HG02840 (cell line): ENCODE measurements around the gene ITPR1.
A peak's percentile ranks its signal among the peaks of the same experiment; 100 is the strongest.

Experiments used
- ATAC-seq: cut with Tn5 transposase; IDR thresholded peaks from one replicate; pipeline ENCODE4 v1.9.1; 2021; ENCODE audit warnings: mild to moderate bottlenecking, moderate library complexity, moderate number of reproducible peaks; ENCODE audit not compliant: unreplicated experiment, low FRiP score

The ITPR1 gene

DNA sequence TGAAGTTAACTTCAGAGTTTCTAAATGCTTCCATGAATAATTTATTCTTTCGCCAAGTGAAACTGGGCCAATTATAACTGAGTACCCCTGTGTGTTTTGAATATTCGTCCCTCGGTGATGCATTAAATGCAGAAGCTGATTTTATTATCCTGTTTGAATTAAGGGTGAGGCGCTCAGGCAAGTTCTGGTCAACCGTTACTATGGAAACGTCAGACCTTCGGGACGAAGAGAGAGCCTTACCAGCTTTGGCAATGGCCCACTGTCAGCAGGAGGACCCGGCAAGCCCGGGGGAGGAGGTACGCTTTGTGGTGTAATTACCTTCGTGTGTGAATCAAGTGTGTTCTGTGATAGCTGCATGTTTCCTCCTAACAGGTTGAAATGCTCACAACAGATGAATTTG is 239.8 kb downstream of the ITPR1 start:
- no peak for ATAC-seq

DNA sequence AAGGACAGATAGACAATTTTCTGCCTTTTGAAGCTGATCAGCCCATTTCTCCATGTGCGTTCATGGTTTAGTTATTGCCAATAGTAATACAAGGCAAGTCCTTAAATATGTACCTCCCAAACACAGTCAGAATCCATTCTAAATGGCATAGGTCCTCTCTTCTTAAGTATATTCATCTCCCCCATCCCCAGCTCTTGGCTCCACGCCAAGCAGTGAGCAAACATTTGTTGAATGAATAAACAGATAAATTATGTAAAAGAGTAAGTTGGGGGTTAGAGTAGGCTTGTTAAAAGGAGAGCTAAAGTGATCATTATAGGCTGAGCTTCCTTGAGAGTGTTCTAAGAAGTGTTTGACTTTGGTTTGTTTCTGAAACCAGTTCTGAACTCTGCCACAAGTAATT is 241.3 kb downstream of the ITPR1 start:
- ATAC-seq: no peak

DNA sequence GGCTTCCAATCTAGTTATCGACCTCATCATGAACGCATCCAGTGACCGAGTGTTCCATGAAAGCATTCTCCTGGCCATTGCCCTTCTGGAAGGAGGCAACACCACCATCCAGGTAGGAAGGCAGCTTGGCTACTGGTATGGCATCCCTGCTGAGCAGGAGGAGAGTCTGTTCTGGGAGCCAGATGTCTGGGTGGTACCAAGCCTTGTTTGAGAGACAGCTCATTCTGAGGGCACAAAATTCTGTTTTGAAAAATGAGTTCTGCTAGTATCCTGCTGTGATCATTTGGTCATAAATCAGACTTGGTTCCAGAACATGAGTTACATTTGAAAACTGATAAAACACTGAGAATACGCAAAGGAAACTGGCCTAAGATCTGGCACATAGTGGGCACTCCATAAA is 242.1 kb downstream of the ITPR1 start:
- no peak for ATAC-seq

DNA sequence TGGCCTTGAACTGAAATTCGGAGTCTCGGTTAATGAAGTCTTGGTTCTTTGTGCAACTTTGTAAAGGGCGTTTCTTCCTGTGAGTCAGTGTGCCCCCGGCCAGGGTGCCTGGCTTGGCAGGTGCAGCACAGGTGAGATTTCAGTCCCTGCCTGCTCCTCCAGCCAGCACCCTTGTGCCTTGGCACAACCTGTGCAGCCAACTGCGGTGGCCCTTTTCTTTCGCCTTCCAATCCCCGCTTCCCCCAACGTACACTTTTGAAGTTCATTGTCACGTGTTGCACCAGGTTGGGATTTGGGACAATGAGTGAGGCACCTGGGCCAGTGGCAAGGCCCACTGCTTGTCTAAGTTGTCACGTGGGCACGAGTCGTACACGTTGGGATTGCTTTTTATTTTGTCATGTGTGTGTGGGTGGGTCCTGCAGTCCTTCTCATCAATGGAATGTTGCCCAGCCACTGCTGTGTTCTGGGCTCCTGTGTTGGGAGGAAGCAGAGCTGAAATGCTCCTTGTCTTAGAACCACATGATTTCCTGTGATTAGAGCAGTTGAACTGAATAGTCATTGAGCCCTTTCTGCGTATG is 243.2 kb downstream of the ITPR1 start:
- no peak for ATAC-seq

DNA sequence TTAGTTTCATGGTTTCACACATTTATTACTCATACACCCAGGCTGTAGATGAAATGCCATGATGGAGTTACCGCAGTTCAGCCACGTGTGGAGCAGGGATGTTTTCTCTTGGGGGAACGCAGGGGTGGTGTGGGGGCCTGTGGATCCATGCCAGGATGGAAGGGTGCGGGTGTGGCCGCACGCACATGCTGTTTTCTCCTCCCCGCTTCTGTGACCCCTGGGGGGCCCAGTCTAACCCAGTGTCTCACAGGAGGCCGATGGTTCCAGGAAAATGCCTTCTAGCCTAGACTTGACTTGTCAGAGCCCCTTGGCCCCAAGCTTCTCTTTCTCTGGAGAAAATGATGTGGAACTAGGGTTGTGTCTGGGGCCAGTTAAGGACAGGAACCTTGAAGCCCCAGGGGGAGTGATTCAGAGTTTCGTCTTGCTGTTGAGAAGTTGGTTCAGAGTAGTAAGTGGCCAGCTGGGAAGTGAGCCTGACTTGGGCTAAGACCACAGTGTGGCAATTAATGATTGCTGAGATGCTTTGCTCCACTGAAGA is 245.7 kb downstream of the ITPR1 start:
- ATAC-seq: peak; percentile 54

DNA sequence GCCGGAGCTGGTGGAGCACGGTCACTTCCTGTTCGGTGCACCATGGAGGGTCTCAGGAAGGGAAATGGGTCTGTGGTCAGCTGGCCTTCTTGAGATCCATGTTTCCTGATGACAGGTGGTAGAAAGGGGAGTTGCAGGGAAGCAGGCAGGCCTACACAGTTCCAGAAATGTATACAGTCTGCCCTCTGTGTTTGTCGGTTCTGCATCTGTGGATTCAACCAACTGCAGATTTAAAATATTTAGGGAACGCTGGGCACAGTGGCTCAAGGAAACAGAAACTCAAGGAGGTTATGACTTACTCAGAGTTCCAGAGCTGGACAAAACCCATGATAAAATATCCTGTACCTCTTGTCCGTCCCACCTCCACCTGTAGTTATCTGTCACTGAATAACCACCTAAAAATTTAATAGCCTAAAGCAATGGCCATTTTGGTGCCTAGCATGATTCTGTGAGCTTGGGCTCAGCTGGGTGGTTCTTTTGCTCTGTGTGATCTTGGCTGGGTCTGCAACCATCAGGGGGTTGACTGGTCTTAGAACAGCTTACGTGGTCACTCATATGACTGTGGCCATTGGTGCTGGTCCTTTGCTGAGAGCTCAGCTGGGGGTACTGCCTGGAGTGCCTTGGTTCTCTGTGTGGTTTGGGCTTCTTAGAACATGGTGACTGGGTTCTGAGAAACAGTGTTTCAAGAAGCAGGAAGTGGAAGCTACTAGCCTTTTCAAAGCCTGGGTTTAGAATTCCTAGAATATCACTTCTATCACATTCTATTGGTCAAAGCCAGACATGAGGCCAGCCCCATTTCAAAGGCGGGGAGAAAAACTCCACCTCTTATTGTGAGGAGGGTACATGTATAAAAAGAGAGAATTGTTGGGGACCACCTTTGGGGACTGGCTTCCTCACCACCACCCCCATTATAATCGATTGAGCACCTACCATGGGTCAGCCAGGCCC is 246.4 kb downstream of the ITPR1 start:
- no peak for ATAC-seq

DNA sequence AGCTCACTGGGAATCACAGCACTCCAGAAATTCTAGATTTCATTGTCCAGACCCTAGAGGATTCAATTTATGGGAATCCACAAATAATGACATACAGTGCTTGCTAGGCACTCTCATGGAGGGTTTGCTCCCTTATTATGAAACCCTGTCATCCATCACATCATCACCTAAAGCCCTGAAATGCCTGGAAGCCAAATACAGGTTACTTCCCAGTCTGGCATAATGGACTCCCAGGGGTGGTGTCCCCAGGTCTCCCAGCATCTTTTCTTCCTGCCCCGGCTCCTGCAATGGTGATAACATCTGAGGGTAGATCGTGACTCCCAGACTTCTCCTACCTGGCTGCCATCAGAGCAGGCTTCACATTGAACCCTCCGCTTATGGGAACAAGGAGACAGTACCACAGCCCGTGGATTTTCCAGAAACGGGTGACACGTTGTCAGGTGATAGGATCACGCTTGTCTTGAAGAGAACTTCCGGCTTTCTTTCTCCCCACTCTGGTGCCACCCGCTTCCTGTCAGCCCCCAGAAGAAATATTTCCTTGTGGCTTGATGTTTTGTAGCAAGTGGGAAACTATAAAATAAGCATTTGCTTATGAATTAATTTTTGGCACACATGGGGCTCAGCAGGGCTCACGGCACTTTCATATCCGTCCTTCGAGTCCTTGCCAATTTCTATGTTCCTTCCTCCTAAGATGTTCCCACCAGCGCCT is 247.4 kb downstream of the ITPR1 start:
- ATAC-seq: no peak

DNA sequence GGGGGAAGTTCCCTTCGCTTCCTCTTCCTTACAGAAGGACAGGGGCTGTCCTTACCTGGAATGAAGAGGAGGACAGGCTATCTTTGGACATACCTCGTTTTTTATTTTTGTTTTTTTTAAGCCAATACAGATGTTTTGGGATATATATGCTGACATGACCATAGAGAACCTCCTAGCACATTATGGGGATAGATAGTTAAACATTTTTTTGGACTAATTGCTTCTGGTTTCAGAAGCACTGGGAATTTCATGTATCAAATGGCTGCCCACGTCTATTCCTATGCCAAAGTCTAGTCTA is 247.9 kb downstream of the ITPR1 start:
- no peak for ATAC-seq

DNA sequence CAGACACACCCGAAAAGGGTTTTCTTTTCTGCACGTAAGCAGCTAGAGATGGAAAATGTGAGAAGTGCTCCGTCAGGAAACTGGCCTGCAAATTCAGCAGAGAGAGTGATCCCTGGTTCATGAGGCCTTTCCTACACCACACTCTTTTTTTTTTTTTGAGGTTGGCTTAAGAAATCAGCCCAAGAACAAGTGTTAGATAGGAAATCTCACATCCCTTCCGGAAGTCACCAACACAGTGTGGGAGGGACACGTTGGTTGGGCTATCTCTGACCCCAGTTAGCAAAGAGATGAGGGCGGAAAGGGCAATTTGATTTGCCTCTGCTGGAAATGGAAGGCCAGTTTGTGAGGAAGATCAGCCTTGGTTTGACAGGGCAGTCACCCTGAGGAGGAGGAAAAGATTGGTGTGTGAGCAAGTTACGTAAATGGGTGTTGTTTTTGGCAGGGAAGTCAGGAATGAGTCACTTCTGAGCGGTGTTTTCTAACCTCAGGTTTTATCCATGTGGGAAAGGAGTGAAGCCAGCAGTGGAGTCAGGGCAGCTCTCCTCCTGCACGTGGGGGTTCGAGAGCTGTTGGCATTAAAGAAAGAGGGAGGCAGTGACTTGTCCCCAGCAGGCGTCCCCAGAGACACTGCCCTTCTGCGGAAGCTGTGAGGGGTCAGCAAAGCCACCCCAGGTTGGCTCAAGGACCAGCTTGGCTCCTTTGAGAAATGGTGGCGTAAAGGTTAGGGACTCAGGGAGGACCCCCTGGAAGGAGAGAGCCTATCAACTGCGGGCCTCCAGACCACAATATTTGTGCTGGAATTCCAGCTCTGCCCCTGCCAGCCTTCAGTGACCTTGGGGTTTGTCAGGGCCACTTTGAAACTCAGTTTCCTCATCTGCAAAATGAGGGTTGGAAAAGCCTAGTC is 248.5 kb downstream of the ITPR1 start:
- ATAC-seq: no peak

DNA sequence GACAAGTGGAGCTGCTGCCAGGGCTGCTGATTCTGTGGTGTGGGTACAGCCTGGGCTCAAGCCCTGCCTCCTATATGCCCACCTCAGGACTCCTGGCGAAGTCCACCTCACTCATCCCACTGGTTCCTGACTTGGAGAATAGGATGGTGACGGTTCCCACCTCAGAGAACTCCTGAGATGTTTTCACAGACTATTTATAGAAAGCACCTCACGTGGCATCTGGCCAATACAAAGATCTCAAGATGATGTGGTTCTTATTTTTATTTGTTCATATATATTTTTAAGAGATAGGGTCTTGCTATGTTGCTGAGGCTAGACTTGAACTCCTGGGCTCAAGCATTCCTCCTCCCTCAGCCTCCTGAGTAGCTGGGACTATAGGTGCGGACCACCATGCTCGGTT is 249.2 kb downstream of the ITPR1 start:
- ATAC-seq: no peak

DNA sequence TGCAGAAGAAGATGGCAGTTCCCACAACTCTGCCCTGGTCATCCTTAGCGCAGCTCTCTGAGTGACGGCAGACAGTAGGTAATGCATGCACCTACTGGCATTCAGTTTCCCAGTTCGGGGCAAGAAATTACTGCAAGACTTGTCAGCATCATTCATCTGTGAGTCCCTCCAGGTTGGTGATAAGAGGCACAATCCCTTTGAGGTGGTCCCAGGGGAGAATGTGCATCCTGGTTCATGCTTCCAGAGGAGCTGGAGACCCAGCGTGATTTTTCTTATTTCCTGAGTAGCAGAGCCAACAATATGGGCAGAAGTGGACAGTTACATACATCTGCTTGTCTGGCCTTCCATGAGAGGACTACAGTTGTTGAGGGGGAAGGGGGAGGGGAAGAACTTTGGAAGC is 250.2 kb downstream of the ITPR1 start:
- no peak for ATAC-seq

DNA sequence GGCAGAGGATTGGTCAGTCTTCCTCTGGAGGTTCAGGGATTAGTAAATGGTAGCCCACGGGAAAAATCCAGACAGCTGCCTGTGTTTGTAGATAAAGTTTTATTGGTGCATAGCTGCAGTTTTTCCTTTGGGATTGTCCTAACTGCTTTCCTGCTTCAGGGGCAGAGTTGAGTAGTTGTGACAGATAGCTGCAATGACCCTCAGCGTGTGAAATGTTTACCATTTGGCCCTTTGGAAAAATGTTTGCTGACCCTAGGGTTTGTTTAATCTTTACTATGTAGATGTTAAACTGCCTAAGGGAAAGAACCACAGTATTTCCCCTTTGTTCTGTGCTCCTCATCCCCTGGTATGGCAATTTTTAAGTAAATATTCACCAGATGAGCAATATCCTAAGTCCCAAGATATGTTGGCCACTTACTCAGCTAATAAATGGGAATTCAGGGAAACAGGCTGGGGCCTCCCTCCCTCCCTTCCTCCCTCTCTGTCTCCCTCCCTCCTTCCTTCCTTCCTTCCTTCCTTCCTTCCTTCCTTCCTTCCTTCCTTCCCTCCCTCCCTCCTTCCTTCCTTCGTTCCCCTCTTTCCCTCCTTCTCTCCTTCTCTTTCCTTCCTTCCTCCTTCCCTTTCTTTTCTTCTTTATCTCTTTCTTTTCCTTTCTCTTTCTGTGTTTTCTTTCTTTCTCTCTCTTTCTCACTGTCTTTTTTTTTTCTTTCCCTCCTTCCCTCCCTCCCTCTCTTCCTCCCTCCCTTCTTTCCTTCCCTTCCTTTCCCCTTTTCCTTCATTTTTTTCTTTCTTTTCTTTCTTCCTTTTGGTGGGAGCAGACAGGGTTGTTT is 251.5 kb downstream of the ITPR1 start:
- no peak for ATAC-seq

DNA sequence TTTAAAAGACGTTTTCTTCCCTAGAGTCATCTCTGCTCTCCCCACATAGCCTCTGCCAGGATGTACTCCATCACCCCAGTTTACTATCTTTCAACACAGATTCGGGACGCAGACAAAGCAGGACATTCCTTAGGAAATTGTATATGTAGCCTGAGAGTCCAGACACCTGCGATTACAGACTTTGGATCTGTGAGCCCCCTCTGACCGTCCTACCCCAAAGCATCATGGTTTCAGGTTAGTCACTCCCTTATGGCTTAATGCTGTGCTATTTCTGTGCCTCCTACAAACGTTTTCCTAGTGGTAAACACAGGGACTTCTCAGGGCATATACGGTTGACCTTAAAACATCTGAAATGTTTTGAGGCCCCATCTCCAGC is 252.1 kb downstream of the ITPR1 start:
- ATAC-seq: no peak

DNA sequence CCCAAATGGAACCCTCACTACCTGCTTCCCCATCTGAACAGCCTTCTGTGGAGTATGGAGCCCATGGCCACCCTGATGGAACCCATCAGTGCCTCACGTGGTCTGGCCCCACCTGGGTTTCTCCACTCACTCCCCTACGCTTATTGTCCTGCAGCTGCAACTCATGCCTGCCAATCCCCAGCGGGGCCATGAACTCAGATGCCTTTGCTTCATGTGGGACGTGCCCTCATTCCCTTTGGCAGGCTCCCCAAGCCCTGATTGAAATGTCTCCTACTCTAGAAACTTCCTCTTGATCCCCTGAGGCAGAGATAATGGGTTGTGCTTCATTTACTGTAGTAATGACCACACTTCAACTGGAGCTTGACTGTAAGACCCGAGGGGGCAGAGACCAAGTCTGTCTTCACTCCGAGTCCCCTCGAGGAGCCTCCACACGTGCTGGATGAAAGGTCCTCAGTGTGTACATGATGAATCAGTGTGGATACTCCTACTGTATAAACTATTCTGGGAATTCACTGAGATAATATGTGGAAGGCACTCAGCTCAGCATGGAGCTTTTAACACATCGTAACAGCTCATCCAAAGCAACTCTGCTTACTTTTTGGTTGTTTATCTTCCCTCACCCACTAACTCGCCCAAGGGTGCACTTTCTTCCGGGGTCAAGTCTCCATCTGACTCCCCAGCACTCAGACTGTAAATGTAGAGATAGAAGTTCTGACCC is 253.3 kb downstream of the ITPR1 start:
- no peak for ATAC-seq

DNA sequence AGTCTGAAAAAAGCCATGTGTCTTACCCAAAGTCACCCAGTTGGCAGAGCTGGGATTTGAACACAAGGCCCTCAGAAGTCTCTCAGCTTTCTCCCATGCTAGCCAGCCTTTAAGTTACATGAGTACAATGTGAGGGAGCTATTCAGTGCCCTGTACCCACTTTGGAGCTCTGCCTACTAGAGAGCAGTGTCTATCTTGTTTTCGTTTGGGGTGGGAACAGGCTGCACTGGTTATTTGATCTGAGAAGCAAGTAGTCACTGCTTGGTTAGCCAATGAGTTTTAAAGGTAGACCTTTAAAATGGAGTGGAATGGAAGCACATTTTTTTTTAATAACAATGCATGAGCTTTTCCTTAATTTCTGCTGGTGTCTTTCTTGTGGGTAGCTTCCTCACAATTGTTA is 255.0 kb downstream of the ITPR1 start:
- ATAC-seq: no peak

DNA sequence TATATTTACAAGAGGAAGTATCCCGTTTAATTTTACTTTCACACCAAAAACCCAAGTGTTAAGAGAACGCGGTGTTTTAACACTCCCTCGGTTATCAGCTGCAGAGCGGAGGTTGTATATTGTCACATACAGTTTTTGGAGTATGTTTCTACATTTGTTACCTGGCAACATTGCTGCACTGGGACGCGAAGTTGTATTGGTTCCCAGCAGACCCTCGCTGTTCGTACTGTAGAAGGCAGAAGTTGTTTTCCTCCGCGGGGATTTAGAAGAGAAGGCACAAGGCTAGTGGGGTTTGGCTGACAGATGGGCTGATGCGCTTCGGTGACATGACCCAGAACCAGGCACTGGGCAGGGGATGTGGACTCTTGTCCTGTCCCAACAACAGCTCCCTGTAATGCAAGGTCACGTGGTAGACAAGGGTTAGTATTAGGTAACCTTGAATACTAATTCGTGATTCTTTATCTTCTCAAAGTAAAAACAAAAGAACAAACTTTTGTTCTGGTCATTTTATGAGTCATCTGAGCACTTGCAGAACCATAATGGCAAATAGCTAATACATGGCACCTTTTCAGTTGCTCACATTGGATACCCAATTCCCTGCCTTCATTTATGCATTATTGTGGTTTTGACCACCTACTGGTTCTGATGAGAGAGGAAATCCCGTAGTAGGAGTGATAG is 255.7 kb downstream of the ITPR1 start:
- ATAC-seq: no peak

DNA sequence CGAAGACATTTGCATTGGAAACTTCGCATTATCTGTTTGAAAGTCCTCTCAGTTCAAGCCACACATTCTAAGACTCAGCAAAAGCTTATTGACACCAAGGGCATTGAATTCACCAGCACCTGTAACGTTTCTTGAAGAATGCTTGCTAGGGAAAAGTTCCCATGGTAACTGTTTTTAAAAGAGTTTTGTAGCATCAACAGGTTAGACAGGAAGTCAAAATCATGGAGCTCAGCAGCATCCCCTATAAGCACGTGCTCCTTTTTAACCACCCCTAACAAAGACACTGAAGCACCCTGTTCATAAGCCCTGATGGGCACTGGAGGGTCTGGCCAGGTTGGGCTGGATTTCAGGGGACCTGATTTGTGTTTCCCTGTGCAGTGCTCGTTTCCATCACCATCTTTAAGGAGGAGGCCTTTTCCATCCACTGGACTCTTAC is 256.4 kb downstream of the ITPR1 start:
- ATAC-seq: no peak

DNA sequence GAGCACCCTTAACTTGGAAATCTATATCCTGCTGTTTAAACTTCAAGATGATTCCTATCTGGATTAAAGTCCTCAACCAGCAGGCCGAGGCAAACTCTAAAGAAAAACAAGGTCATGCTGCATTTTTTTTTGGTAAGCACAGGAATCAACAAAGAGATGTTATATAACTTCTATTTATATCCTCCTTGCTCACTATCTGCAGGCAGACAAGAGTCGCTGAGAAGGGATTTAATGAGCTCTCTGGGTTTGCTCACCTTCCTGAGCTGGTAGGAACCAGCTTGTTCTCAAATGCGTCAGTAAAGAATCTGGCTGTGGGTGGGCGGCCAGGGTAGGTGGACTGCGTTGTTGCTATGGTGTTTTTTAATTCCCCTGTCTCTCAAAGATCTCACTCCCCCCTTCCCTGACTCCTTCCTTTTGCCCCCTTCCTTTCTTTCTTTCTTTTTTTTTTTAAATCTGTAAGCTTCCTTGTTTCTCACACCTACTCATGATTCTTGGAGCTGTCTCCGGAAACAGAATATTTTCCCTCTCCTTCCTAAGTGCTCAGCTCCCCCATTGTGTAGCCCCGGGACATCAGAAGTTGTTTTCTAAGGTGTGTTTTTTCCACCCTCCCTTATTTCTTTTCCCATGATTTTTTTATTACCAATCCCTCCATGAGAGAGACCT is 257.3 kb downstream of the ITPR1 start:
- ATAC-seq: no peak
